Fibroblast of the conjunctiva (primary cell): ENCODE measurements around the gene RAD54L2.
"Not testable (repeated sequence)": the region's sequence is repeated elsewhere in the genome, so short reads cannot be mapped to it uniquely, and the experiment has no call there.

Experiments used
- DNase-seq: peaks from one replicate; pipeline ENCODE4 v3.0.0-alpha.2; 2010; ENCODE audit warnings: low read depth

Gene RAD54L2, protein sequence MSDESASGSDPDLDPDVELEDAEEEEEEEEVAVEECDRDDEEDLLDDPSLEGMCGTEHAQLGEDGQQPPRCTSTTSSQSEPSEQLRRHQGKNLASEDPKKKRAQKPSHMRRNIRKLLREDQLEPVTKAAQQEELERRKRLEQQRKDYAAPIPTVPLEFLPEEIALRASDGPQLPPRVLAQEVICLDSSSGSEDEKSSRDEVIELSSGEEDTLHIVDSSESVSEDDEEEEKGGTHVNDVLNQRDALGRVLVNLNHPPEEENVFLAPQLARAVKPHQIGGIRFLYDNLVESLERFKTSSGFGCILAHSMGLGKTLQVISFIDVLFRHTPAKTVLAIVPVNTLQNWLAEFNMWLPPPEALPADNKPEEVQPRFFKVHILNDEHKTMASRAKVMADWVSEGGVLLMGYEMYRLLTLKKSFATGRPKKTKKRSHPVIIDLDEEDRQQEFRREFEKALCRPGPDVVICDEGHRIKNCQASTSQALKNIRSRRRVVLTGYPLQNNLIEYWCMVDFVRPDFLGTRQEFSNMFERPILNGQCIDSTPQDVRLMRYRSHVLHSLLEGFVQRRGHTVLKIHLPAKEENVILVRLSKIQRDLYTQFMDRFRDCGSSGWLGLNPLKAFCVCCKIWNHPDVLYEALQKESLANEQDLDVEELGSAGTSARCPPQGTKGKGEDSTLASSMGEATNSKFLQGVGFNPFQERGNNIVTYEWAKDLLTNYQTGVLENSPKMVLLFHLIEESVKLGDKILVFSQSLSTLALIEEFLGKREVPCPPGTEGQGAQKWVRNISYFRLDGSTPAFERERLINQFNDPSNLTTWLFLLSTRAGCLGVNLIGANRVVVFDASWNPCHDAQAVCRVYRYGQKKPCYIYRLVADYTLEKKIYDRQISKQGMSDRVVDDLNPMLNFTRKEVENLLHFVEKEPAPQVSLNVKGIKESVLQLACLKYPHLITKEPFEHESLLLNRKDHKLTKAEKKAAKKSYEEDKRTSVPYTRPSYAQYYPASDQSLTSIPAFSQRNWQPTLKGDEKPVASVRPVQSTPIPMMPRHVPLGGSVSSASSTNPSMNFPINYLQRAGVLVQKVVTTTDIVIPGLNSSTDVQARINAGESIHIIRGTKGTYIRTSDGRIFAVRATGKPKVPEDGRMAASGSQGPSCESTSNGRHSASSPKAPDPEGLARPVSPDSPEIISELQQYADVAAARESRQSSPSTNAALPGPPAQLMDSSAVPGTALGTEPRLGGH (N-terminal part only)

DNA sequence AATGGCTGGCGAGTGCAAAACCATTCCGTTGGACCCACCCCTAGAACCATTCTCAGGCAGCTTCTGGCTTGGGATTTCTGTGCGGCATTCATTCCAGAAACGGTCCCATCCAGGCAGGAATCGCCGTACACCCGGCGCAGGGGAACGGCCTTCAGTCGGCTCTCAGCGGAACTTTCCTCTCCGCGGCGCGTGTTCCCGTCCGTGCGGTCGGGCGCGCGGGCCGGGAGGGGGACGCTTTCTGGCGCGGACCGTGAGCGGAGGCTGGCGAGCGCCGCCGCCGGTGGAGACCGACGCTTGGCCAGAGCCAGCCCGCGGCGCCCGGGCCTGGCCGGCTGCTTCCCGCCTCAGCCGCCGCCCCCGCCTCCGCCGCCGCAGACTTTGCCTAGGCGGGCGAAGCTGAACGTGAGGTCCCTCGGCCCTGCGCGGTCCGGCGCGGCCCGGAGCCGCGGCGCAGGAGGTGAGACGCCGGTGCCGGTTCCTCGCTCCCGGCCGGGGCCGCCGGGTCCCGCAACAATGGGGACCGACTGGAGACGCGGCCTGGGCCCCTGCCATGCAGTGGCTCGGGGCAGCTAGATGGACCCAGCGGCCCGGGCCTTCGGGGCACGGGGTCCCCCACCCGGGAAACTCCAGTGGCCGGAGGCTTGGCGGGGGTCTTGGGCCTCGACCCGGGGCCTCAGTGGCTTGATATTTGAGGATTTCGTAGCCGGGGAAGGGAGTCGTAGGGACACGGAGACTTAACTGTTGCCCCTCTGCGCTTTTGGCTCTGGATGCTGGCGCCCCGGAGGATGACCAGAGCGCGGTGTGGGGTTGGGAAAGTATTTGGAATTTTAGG is at the start of gene RAD54L2:
TSS of gene RAD54L2 (plus strand) at position 261 of the 832 bp plus-strand sequence. CDS start 51,702 bp downstream, outside the sequence.
- peak; percentile 42 for DNase-seq

DNA sequence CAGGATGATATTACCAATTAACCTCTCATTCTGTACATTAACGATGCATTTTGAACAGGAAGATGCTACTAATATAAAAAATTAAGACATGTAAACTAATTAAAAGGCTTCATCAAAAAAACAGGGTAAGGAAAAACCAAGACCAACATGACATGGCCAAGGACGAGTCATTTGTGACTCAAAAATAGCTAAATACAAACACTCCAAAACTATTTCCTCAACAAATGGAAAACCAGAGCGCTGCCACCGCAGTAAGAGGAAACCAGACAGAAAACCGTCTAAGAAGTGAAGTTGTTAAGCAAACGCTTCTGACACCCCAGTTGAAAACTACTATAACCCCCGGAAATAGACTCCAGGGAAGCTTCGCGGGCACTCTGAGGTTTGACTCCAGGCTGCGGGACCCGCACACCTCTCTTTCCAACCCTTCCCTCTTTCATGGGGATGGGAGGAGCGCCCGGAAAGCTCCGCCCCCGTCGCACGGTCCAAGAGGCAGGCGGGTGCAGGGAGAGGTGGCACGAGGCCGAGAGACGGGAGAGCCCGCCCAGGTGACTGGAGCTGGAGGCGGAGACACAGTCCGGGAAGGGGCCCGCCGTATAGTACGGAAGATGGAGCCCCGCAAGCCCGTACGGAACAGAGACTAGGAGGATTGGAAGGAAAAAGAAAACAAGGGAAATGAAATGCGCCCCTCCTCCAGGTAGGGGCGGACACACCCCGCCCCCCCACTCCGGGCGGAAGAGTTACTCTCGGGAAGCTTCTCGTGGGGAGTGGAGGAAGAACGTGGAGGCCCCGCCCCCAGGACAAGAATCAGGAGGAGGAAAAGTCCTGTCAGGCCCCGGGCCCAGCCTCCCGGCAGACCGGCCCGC is 39.4 kb upstream of the RAD54L2 start:
- DNase-seq: peak; percentile 86

- no peak for DNase-seq
Observed at GRCh38 chr3:51500632-51501131, 37.8 kb upstream of the RAD54L2 start.

DNA sequence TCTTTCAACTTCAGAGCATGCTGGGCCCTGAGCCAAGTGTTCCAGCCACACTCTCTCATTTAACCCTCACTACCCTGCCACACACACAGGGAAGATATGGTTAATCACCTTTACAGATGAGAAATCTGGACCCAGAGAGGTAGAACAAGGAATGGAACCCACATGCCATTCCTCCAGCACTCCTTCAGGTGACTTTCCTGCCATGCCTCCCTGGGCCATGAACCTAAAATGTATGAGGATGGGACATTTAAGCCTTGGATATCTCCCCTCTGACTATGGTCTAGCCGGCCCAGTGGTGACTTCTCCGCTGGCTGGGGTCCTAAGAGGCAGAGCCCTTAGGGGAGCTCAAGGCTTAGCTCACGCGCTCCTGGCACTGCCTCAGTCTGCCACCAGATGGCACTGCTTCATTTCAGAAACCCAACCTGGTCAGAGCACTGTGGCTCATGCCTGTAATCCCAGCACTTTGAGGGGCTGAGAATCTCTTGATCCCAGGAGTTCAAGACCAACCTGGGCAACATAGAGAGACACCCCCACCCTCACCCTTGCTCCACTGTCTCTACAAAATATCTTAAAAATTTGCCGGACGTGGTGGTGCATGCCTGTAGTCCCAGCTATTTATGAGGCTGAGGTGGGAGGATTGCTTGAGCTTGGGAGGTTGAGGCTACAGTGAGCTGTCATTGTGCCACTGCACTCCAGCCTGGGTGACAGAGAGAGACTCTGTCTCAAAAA is 36.5 kb upstream of the RAD54L2 start:
- peak; percentile 75 for DNase-seq

- no peak for DNase-seq
Observed at GRCh38 chr3:51502562-51502910, 36.0 kb upstream of the RAD54L2 start.

- DNase-seq: no peak
Observed at GRCh38 chr3:51503007-51503406, 35.5 kb upstream of the RAD54L2 start.

DNA sequence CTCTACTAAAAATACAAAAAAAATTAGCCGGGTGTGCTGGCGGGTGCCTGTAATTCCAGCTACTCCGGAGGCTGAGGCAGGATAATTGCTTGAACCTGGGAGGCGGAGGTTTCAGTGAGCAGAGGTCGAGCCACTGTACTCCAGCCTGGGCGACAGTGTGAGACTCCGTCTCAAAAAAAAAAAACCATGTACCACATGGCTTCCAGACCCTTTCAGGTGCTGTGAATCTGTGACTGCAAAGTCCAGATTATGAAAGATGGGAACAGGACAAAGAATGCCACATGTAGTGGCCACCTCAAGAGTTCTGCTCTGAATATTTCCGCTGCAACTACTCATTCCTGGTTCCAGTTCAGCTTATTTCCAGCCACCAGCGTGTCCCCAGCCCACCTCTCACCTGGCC is 30.3 kb upstream of the RAD54L2 start:
- no peak for DNase-seq

- no peak for DNase-seq
Observed at GRCh38 chr3:51510996-51511395, 27.5 kb upstream of the RAD54L2 start.

GRCh38 chr3:51514210-51514609 is 24.3 kb upstream of the RAD54L2 start:
- no peak for DNase-seq

GRCh38 chr3:51519848-51520247 is 18.7 kb upstream of the RAD54L2 start:
- DNase-seq: no peak

DNA sequence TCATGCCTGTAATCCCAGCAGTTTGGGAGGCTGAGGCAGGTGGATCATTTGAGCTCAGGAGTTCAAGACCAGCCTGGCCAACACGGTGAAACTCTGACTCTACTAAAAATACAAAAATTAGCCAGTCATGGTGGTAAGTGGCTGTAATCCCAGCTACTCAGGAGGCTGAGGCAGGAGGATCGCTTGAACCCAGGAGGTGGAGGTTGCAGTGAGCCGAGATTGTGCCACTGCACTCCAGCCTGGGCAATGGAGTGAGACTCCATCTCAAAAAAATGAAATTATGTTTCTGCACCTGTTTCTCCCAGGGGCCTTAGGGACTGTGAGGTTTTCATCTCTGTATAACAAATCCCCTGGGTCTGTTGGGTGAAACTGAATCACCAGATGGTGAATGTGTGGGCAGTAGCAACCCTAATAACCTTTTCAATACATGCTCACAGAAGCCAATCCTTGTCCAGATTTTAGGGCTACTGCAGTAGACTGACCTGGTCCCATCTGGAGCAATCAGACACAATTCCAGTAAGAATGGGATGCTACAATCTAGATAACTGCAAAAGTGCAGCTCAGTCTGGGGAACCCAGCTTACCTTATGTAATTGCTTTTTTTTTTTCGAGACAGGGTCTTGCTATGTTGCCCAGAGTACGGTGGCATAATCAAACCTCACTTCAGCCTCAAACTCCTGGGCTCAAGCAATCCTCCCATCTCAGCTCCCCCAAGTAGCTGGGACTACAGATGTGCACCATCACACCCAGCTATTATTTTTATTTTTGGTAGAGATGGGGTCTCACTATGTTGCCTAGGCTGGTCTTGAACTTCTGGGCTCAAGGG is 17.4 kb upstream of the RAD54L2 start:
- not testable (repeated sequence) for DNase-seq

DNA sequence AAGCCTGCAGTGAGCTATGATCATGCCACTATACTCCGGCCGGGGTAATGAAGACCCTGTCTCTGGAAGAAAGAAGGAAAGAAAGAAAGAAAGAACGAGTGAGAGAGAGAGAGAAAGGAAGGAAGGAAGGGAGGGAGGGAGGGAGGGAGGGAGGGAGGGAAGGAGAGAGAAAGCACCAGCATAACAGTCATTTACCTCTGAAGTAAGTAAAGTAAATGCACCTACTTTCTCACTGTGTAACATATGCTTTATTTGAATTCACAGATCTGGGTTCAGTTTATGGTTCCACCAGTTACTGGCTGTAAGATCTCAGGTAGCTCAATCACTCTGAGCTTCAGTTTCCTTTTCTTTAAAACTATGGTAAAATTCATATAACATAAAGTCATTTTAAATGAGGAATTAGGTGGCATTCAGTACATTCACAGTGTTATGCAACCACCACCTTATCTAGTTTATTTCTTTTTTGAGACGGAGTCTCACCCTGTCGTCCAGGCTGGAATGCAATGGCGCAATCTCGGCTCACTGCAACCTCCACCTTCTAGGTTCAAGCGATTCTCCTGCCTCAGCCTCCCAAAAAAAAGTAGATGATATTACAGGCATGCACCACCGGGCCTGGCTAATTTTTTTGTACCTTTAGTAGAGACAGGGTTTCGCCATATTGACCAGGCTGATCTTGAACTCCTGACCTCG is 16.1 kb upstream of the RAD54L2 start:
- no peak for DNase-seq

GRCh38 chr3:51524874-51525273 is 13.6 kb upstream of the RAD54L2 start:
- DNase-seq: not testable (repeated sequence)

GRCh38 chr3:51530485-51530884 is 8.0 kb upstream of the RAD54L2 start:
- no peak for DNase-seq

DNA sequence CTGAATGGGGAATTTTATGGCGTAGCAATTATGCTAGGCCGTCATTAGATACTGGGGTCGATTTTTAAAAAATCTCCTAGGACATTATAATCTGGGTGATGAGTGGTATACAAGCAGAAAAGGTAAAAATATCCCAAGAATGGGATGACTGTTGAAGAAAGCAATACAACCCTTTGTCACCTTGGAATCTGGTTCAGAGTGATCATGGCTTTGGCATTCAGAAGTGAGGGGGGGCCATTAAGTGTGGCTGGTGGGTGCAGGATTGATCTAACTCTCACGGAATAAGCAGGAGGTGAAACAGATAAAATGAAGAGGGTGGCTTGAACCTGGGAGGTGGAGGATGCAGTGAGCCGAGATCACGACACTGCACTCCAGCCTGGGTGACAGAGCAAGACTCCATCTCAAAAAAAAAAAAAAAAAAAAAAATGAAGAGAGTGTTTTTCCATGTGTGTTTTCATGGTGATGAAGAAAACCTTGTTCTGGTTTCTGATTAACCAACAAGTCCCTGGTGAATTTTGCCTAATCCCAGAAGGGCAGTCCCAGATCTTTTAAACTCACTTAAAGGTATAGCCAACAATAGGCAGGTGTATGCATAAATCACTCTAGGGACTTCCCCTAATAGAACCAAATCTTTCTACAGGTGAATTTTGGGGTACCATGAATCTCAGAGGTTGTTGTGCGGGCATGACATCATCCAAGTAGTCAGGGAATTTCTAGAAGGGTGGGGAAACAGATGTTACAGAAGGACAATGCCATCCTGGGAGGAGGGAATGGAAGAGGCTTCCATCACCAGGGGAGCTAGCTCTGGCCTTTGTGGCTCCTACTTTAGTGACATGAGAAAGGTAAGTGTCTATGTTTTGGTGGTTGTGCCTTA is 3.1 kb upstream of the RAD54L2 start:
- no peak for DNase-seq

- DNase-seq: not testable (repeated sequence)
Observed at GRCh38 chr3:51537631-51538030, 888 bp upstream of the RAD54L2 start.

DNA sequence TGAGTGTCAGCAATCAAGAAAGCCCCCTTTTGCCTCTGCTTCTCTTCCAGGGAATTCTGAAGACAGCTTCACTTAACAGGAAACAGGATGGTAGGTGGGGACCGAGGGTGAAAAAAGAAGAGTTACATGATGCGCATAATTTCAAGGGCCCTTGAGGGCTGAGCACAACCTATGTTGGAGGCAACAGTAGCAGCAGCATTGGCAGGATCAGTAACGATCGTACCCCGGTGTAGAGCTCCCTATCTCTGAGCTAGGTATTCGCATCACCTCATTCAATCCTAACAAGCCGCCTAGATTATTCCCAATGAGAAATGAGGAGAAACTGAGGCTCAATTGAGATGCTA is 432 bp upstream of the RAD54L2 start:
- DNase-seq: no peak
